ENCODE measurements around the gene MEX3D. TPM values are rescaled to one million over a fixed set of nuclear protein-coding genes. Genes with fewer than 3 reads are reported as not detected.

MEX3D gene
- polyA plus RNA-seq, 4 donors = 4.1 to 14.8 (median 8.7) TPM

GRCh38 chr19:1511318-1512317 is 56.5 kb downstream of the MEX3D start:
- H3K9me3 ChIP-seq (ENCODE audit: control insufficient read depth in 2 of 2, insufficient read depth in 1 of 2, low read depth in 1 of 2, low read length in 1 of 2) = peaks cover 0 to 15% of the 10 kb centered on the region in 2 donors
- H3K27ac ChIP-seq (ENCODE audit: low read depth in 1 of 3, low read length in 2 of 3) = peak overlapping the region in 1 of 3 donors; percentile 87
- peak in 1 of 2 donors; percentile 49 for DNase-seq
- 34 to 51% (median 44%) methylated on average over 20 to 22 of the region's 22 CpGs for WGBS, 3 donors
- FAIRE-seq = no peak
- H3K4me1 ChIP-seq (ENCODE audit: control insufficient read depth in 3 of 3, insufficient read depth in 2 of 3, low read depth in 1 of 3, low read length in 2 of 3) = peaks cover 2 to 38% (median 6%) of the 10 kb centered on the region in 3 donors
- peak overlapping the region in 2 of 3 donors; percentile 54 to 95 for H3K4me3 ChIP-seq (ENCODE audit: low read depth in 1 of 3, low read length in 3 of 3)
- H3K36me3 ChIP-seq (ENCODE audit: control insufficient read depth in 3 of 3, insufficient read depth in 2 of 3, low read depth in 1 of 3, low read length in 3 of 3) = peaks cover 0 to 19% (median 0%) of the 10 kb centered on the region in 3 donors
- peaks cover 0 to 19% (median 0%) of the 10 kb centered on the region in 3 donors for H3K27me3 ChIP-seq (ENCODE audit: control insufficient read depth in 3 of 3, insufficient read depth in 3 of 3, low read length in 3 of 3)

- peak overlapping the region in 1 of 3 donors; percentile 87 for H3K27ac ChIP-seq (ENCODE audit: low read depth in 1 of 3, low read length in 2 of 3)
- no peak for DNase-seq
These were observed 57.3 kb downstream of the MEX3D start for GRCh38 chr19:1510807-1511206.

GRCh38 chr19:1510442-1510806 is 57.7 kb downstream of the MEX3D start:
- peaks cover 0 to 18% of the 10 kb centered on the region in 2 donors for H3K9me3 ChIP-seq (ENCODE audit: control insufficient read depth in 2 of 2, insufficient read depth in 1 of 2, low read depth in 1 of 2, low read length in 1 of 2)
- peak overlapping the region in 1 of 3 donors; percentile 87 for H3K27ac ChIP-seq (ENCODE audit: low read depth in 1 of 3, low read length in 2 of 3)
- peaks cover 0 to 31% (median 0%) of the 10 kb centered on the region in 3 donors for H3K36me3 ChIP-seq (ENCODE audit: control insufficient read depth in 3 of 3, insufficient read depth in 2 of 3, low read depth in 1 of 3, low read length in 3 of 3)
- DNase-seq = peak in 1 of 2 donors; percentile 72
- H3K4me3 ChIP-seq (ENCODE audit: low read depth in 1 of 3, low read length in 3 of 3) = peak overlapping the region in 2 of 3 donors; percentile 11 to 95
- H3K4me1 ChIP-seq (ENCODE audit: control insufficient read depth in 3 of 3, insufficient read depth in 2 of 3, low read depth in 1 of 3, low read length in 2 of 3) = peaks cover 2 to 38% (median 6%) of the 10 kb centered on the region in 3 donors
- H3K27me3 ChIP-seq (ENCODE audit: control insufficient read depth in 3 of 3, insufficient read depth in 3 of 3, low read length in 3 of 3) = peaks cover 0 to 12% (median 0%) of the 10 kb centered on the region in 3 donors
- WGBS, 3 donors = 12 to 47% (median 27%) methylated on average over 17 to 25 of the region's 25 CpGs
- FAIRE-seq = no peak

More at GRCh38 chr19:1510807-1511206, 57.3 kb downstream of the MEX3D start:
- WGBS, 3 donors = 27 to 46% (median 44%) methylated on average over 9 of the region's 9 CpGs
- Histone ChIP-seq H3K27me3 (ENCODE audit: control insufficient read depth in 3 of 3, insufficient read depth in 3 of 3, low read length in 3 of 3) (peaks cover 0 to 15% (median 0%) of the 10 kb centered on the region in 3 donors), H3K4me3 (ENCODE audit: low read depth in 1 of 3, low read length in 3 of 3) (peak overlapping the region in 2 of 3 donors; percentile 11 to 95), H3K9me3 (ENCODE audit: control insufficient read depth in 2 of 2, insufficient read depth in 1 of 2, low read depth in 1 of 2, low read length in 1 of 2) (peaks cover 0 to 15% of the 10 kb centered on the region in 2 donors), H3K4me1 (ENCODE audit: control insufficient read depth in 3 of 3, insufficient read depth in 2 of 3, low read depth in 1 of 3, low read length in 2 of 3) (peaks cover 2 to 38% (median 6%) of the 10 kb centered on the region in 3 donors), H3K36me3 (ENCODE audit: control insufficient read depth in 3 of 3, insufficient read depth in 2 of 3, low read depth in 1 of 3, low read length in 3 of 3) (peaks cover 0 to 27% (median 0%) of the 10 kb centered on the region in 3 donors)
- no peak for FAIRE-seq

GRCh38 chr19:1509602-1510441 is 58.3 kb downstream of the MEX3D start:
- no peak for DNase-seq
- H3K36me3 ChIP-seq (ENCODE audit: control insufficient read depth in 3 of 3, insufficient read depth in 2 of 3, low read depth in 1 of 3, low read length in 3 of 3) = peaks cover 0 to 37% (median 0%) of the 10 kb centered on the region in 3 donors
- H3K27ac ChIP-seq (ENCODE audit: low read depth in 1 of 3, low read length in 2 of 3) = peak overlapping the region in 1 of 3 donors; percentile 87
- H3K4me1 ChIP-seq (ENCODE audit: control insufficient read depth in 3 of 3, insufficient read depth in 2 of 3, low read depth in 1 of 3, low read length in 2 of 3) = peaks cover 2 to 38% (median 6%) of the 10 kb centered on the region in 3 donors
- peaks cover 0 to 6% (median 0%) of the 10 kb centered on the region in 3 donors for H3K27me3 ChIP-seq (ENCODE audit: control insufficient read depth in 3 of 3, insufficient read depth in 3 of 3, low read length in 3 of 3)
- H3K4me3 ChIP-seq (ENCODE audit: low read depth in 1 of 3, low read length in 3 of 3) = peak overlapping the region in 1 of 3 donors; percentile 2
- no peak for FAIRE-seq
- peaks cover 0 to 18% of the 10 kb centered on the region in 2 donors for H3K9me3 ChIP-seq (ENCODE audit: control insufficient read depth in 2 of 2, insufficient read depth in 1 of 2, low read depth in 1 of 2, low read length in 1 of 2)
- 49 to 53% (median 51%) methylated on average over 11 of the region's 11 CpGs for WGBS, 3 donors

GRCh38 chr19:1508507-1508856 is 59.6 kb downstream of the MEX3D start:
- no peak for DNase-seq
- FAIRE-seq = no peak
- Histone ChIP-seq H3K27ac (ENCODE audit: low read depth in 1 of 3, low read length in 2 of 3) (peak overlapping the region; percentile 17 to 67 (median 35)), H3K27me3 (ENCODE audit: control insufficient read depth in 3 of 3, insufficient read depth in 3 of 3, low read length in 3 of 3) (peaks cover 0 to 8% (median 2%) of the 10 kb centered on the region in 3 donors), H3K4me1 (ENCODE audit: control insufficient read depth in 3 of 3, insufficient read depth in 2 of 3, low read depth in 1 of 3, low read length in 2 of 3) (peaks cover 2 to 46% (median 6%) of the 10 kb centered on the region in 3 donors), H3K9me3 (ENCODE audit: control insufficient read depth in 2 of 2, insufficient read depth in 1 of 2, low read depth in 1 of 2, low read length in 1 of 2) (peaks cover 0 to 18% of the 10 kb centered on the region in 2 donors), H3K36me3 (ENCODE audit: control insufficient read depth in 3 of 3, insufficient read depth in 2 of 3, low read depth in 1 of 3, low read length in 3 of 3) (peaks cover 0 to 39% (median 0%) of the 10 kb centered on the region in 3 donors), H3K4me3 (ENCODE audit: low read depth in 1 of 3, low read length in 3 of 3) (peak overlapping the region in 1 of 3 donors; percentile 24)
- WGBS, 3 donors = 32 to 36% (median 33%) methylated on average over 12 of the region's 12 CpGs

GRCh38 chr19:1507763-1508506 is 60.2 kb downstream of the MEX3D start:
- Histone ChIP-seq H3K4me1 (ENCODE audit: control insufficient read depth in 3 of 3, insufficient read depth in 2 of 3, low read depth in 1 of 3, low read length in 2 of 3) (peaks cover 2 to 52% (median 6%) of the 10 kb centered on the region in 3 donors), H3K4me3 (ENCODE audit: low read depth in 1 of 3, low read length in 3 of 3) (peak overlapping the region in 2 of 3 donors; percentile 32 to 42), H3K36me3 (ENCODE audit: control insufficient read depth in 3 of 3, insufficient read depth in 2 of 3, low read depth in 1 of 3, low read length in 3 of 3) (peaks cover 0 to 39% (median 0%) of the 10 kb centered on the region in 3 donors), H3K9me3 (ENCODE audit: control insufficient read depth in 2 of 2, insufficient read depth in 1 of 2, low read depth in 1 of 2, low read length in 1 of 2) (peaks cover 0 to 18% of the 10 kb centered on the region in 2 donors), H3K27me3 (ENCODE audit: control insufficient read depth in 3 of 3, insufficient read depth in 3 of 3, low read length in 3 of 3) (peaks cover 0 to 13% (median 2%) of the 10 kb centered on the region in 3 donors), H3K27ac (ENCODE audit: low read depth in 1 of 3, low read length in 2 of 3) (peak overlapping the region; percentile 35 to 95 (median 91))
- DNase-seq = peak; percentile 95 to 98
- 2 to 4% (median 2%) methylated on average over 42 to 46 of the region's 46 CpGs for WGBS, 3 donors
- FAIRE-seq = no peak

GRCh38 chr19:1507192-1507660 is 60.9 kb downstream of the MEX3D start:
- Histone ChIP-seq H3K27ac (ENCODE audit: low read depth in 1 of 3, low read length in 2 of 3) (peak overlapping the region; percentile 34 to 95 (median 91)), H3K9me3 (ENCODE audit: control insufficient read depth in 2 of 2, insufficient read depth in 1 of 2, low read depth in 1 of 2, low read length in 1 of 2) (peaks cover 0 to 15% of the 10 kb centered on the region in 2 donors), H3K4me1 (ENCODE audit: control insufficient read depth in 3 of 3, insufficient read depth in 2 of 3, low read depth in 1 of 3, low read length in 2 of 3) (peaks cover 2 to 56% (median 6%) of the 10 kb centered on the region in 3 donors), H3K36me3 (ENCODE audit: control insufficient read depth in 3 of 3, insufficient read depth in 2 of 3, low read depth in 1 of 3, low read length in 3 of 3) (peaks cover 0 to 39% (median 0%) of the 10 kb centered on the region in 3 donors), H3K27me3 (ENCODE audit: control insufficient read depth in 3 of 3, insufficient read depth in 3 of 3, low read length in 3 of 3) (peaks cover 0 to 13% (median 2%) of the 10 kb centered on the region in 3 donors), H3K4me3 (ENCODE audit: low read depth in 1 of 3, low read length in 3 of 3) (peak overlapping the region in 2 of 3 donors; percentile 32 to 42)
- 66 to 67% (median 66%) methylated on average over 22 to 23 of the region's 23 CpGs for WGBS, 3 donors
- FAIRE-seq = no peak
- DNase-seq = no peak
